NCI-H187 (cell line): Measurements from ENCODE around the gene TM4SF18.
"Not testable (repeated sequence)": the region's sequence is repeated elsewhere in the genome, so short reads cannot be mapped to it uniquely, and the experiment has no call there.

Source experiments
- DNase-seq, 2 experiments: peaks; one replicate each; lab custom pipeline; 2025; lab: John Stamatoyannopoulos, UW

Gene TM4SF18

GRCh38 chr3:149333176-149333859, at the start of gene TM4SF18:
TSS of gene TM4SF18 (minus strand) at chr3:149333636. CDS start at chr3:149333382, 254 bp downstream.
- no peak for DNase-seq

- DNase-seq, result no peak
These were observed 49.1 kb upstream of the TM4SF18 start for GRCh38 chr3:149382518-149382917.

- DNase-seq, result no peak
These were observed 48.6 kb upstream of the TM4SF18 start for GRCh38 chr3:149382101-149382467.

DNA sequence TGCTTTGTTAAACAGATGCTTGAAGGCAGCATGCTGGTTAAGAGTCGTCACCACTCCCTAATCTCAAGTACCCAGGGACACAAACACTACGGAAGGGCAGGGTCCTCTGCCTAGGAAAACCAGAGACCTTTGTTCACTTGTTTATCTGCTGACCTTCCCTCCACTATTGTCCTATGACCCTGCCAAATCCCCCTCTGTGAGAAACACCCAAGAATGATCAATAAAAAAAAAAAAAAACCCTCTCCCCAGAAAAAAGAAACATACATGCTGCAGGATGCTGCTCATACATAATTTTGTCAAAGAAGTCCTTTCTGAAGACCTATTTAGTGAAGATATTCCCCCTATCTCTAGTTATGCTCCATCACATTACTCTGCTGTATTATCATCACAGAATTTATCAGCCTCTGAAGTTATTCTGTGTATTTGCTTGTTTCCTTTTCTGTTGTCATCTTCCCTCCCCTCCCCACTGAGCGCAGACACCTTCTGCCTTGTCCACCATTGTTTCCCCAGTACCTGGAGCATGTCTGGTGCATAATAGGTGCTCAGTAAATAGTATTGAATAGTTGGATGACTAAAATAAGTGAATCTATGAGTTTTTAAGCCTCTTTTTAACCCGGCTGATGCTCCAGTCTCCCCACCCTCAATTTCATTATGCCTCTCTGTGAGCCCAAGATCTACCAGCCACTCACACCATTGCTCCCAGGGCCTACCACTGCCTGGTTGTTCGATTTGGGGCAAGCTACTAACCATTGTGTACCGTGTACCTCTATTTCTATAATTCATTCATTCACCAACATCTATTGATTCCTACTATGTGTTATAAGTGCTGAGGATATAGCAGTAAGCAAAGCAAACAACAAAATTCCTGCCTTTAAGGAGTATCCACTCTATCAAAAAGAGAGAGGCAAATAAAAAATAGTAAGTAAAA, 48.0 kb upstream of the TM4SF18 start:
- DNase-seq, result no peak

DNA sequence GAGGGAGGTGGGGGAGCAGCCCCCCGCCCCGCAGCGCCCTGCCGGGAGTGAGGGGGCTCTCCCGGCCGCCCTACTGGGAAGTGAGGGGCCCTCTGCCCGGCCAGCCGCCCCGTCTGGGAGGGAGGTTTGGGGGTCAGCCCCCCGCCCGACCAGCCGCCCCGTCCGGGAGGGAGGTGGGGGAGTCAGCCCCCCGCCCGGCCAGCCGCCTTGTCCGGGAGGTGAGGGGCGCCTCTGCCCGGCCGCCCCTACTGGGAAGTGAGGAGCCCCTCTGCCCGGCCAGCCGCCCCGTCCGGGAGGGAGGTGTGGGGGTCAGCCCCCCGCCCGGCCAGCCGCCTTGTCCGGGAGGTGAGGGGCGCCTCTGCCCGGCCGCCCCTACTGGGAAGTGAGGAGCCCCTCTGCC, 46.8 kb upstream of the TM4SF18 start:
- not testable (repeated sequence) for DNase-seq

GRCh38 chr3:149378478-149379309, 45.3 kb upstream of the TM4SF18 start:
- DNase-seq, result no peak

GRCh38 chr3:149377408-149378364, 44.2 kb upstream of the TM4SF18 start, which contains the start of gene TM4SF1:
TSS of gene TM4SF1 (minus strand) at chr3:149377649. CDS start at chr3:149377547, 102 bp downstream.
- no peak for DNase-seq

- no peak for DNase-seq
These were observed 43.4 kb upstream of the TM4SF18 start for GRCh38 chr3:149376718-149377407.

DNA sequence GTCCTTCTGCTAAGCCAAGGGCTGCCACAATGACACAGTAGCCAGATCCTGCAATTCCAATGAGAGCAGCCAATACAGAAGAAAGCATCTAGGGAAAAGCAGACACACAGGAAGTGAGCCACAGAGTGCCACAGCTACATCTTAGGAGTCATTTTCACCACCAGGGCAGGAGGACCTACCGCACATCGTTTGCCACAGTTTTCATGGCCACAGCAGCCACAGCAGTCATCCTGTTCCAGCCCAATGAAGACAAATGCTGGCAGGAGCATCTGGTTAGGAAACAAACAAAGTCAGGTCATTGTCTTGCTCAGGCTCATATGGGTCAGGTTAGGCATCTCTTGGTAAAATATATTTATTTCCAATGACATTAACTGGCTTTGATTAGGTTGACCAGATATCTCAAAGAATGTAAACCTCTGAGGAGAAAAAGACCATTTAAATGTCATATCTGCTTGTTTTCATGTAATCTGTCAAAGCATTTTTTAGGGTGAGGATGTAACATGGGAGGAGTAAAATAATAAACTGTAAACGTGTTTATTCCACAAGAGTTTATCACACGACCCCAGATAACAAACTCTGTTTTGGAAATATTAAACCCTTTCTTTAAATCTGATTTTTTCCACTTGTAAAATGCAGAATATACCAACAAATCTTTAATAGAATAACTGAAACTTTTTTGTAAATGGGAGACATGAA, 42.2 kb upstream of the TM4SF18 start:
- DNase-seq, result no peak

- DNase-seq, result no peak
These were observed 41.5 kb upstream of the TM4SF18 start for GRCh38 chr3:149374793-149375500.

DNA sequence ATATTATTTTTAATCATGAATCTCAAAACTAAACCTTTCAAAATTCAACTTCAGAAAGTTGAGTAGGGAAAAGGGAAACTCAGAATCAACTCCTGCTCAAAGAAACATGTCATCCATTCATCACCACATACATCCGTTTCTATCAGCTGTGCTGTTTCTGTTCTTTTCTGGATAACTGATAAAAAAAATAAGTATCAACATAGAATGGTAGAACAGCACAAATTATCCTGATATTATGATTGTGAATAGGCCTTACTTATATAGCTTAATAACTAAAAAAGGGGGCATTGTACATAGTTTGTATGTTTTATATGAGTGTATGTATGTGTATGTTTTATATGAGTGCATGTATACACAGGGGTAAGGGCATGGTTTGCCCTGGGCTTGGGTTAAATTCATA, 41.0 kb upstream of the TM4SF18 start:
- DNase-seq, result no peak

DNA sequence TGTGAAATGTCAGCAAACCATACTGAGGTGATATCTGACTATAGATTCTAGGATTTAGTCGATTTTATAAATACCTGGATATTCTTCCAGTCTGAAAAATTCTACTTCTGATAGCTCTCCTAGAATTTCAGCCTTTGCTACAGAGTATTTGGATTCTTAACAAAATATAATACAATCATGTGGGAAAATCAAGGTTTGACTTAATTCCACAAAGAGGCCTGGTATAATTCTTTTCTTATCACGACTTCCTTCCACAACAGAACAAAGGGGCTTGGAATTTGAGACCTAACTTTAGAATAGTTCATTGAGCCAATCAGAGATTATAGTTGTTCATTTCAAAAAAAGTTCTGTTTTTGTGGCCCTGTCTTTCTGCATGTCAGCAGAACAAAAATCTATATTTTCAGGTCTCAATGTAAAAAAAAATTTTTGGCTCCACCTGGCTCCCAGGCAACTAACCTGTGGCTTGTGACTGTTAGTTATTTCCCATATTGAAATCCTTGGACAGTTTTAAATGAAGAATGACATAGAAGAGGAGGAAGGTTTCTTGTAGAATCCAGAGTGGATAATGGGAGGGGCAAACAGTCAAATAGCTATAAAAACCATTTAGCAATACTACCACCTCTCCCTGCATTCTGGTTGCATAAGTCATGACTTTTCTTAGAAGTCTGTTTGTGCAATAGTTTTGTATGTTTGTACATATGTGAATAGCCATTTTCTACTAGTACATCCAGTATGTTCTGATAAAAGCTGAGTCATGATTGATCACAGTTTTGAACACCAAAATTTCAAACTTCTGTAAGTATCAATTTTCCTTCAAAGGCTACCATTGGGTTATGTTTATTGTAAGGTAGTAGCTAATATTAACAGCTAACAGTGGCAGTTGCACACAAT, 40.0 kb upstream of the TM4SF18 start:
- DNase-seq, result no peak

- DNase-seq, result no peak
These were observed 38.3 kb upstream of the TM4SF18 start for GRCh38 chr3:149371723-149372114.

DNA sequence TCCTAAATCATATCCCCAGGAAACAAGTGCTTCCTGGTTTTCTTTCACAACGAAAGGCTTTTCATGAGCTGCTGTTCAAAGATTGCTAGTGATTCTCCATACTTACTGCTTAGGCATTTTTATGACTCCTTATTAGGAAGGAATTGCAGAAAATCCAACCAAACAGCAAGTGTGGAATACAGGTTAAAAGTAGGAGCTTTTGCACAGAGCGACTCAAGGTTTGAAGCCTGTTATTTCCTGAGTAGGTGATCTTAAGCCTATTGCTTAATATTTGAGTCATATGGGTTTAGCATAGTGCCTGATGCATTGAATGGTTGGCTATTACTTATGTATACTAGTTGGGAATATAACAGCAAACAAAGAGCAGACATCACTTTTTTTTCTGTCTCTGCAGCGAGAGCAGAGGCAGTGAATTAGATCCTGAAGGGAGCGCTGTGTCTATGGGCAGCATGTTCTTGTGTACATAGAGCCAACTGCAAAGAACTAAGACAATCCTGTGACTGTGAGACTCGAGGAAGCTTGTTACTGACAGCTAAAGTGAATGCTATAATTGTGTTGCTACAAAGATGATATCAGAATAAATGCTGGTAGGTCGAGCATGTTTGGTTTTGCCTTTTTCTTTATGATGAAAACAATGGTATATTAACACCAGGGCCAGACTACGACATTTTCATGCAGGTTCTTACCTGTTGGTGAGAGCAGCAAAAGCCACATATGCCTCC, 37.7 kb upstream of the TM4SF18 start:
- no peak for DNase-seq

DNA sequence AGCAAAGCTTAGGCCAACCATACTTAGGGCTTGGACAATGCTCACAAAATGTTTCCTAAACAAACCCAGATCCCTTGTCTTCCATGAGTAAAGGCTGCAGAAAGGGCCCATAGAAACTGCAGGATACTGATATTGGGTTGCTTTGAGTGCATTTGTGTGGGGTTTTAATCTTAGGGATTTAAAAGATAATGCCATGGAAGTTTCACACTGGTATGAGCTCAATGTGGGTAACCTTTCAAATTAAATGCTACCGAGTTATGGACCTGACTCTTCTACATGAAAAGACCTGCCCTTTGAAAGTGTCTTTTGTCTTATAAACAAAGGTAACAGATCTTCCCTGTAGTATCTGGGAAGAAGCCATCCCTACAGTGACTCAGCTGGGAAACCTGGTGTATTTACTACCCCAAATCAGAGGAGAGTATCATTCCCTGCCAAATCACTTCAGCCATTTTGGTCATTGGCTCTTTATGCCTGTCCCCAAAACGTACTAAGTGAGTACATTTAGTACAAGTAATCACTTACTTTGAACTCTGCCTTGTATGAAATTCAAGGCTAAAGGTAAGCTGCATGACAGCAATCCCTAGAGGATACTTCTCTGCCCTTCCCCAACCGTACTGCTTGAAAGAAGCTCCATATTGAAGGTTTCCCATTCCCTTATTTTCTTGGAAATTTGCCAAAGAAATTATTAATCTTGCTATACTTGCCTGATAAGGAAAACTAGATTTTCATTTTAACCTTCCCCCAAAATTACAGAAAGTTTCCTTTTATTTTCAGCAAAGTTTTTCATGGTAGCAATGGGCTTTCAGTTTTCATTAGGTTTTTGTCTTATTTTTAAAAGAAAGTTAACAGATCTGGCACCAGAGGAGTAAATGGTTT, 36.8 kb upstream of the TM4SF18 start:
- no peak for DNase-seq

DNA sequence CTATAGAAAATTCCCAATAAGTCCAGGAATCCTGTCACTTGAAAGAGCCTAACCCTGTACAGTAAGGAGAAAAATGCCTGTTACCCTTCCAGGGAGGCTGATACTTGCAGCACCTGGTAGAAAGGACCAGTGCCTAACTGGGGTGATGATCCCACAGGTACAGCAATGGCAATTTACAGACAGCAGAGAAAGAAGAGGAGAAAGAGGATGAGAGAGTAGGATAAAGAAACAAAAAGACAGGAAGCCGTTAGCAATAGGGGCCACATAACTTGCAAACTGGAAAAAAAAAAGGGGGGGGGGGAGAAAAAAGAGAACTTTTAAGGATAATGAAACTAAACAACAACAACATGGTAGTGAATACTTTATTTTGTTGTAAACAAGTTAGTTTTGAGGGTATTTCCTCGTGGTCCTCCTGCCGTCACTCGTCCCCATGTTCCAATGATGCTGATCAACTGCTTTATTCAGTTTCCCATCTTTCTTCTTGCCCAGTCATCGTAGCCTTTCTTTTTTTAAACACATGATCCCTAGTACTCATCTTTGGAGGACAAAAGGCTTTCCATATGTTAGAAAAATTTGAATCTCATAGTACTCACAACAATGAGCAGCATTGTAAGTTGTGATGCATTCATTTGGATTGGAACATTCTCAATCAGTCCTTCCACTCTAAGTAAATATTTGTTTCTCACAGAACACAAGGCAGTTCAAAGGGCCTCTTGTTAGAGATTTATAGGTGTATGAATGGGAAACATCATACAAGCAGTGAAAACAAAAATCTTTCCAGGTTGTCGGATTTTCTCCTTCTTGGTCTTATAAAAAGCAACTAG, 35.5 kb upstream of the TM4SF18 start:
- DNase-seq, result no peak
